ENCODE results near the gene CD5L. TPM values are rescaled to one million over a fixed set of nuclear protein-coding genes. Genes with fewer than 3 reads are reported as not detected.
A peak's percentile ranks its signal among the peaks of the same experiment; 100 is the strongest.

The CD5L gene
- total and polyA plus RNA-seq, 11 donors: 0.04 to 1.4 (median 0.54) TPM; not detected in 3

GRCh38 chr1:157842939-157843338 lies 1.3 kb upstream of the CD5L start:
- no peak for ATAC-seq
- H3K27ac ChIP-seq: peak overlapping the region in 1 of 12 donors; percentile 44
- peaks cover 0 to 7% (median 0%) of the 10 kb centered on the region in 9 donors for H3K27me3 ChIP-seq
- no peaks in the 10 kb centered on the region for H3K36me3 ChIP-seq
- 70 to 84% (median 78%) methylated on average over 1 of the region's 1 CpG for WGBS, 4 donors
- H3K4me1 ChIP-seq: peaks cover 0 to 23% (median 0%) of the 10 kb centered on the region in 12 donors
- TF ChIP-seq CTCF (IDR thresholded peaks at IDR 0.05): no peak
- TF ChIP-seq POLR2A (IDR thresholded peaks at IDR 0.05): no peak
- no peak for DNase-seq
- H3K9me3 ChIP-seq: no peaks in the 10 kb centered on the region
- H3K4me3 ChIP-seq: no peak overlapping the region
- intact Hi-C loops (cut with DNase I): no loop called here

GRCh38 chr1:157838966-157839365 lies 2.6 kb downstream of the CD5L start:
- no peak overlapping the region for H3K27ac ChIP-seq
- peaks cover 0 to 12% (median 0%) of the 10 kb centered on the region in 12 donors for H3K4me1 ChIP-seq
- no peak overlapping the region for H3K4me3 ChIP-seq
- intact Hi-C loops (cut with DNase I): no loop called here
- no peaks in the 10 kb centered on the region for H3K9me3 ChIP-seq
- no peak for TF ChIP-seq CTCF (IDR thresholded peaks at IDR 0.05)
- TF ChIP-seq POLR2A (IDR thresholded peaks at IDR 0.05): no peak
- DNase-seq (no peak), ATAC-seq (no peak)
- H3K27me3 ChIP-seq: peaks cover 0 to 7% (median 0%) of the 10 kb centered on the region in 9 donors
- no peaks in the 10 kb centered on the region for H3K36me3 ChIP-seq

GRCh38 chr1:157834430-157834829 lies 7.2 kb downstream of the CD5L start:
- intact Hi-C loops (cut with DNase I): no loop called here
- H3K27ac ChIP-seq: no peak overlapping the region
- no peak for DNase-seq
- WGBS, 4 donors: 72 to 77% (median 73%) methylated on average over 11 to 12 of the region's 12 CpGs
- ATAC-seq: no peak
- H3K9me3 ChIP-seq: no peaks in the 10 kb centered on the region
- no peaks in the 10 kb centered on the region for H3K36me3 ChIP-seq
- H3K4me3 ChIP-seq: no peak overlapping the region
- no peak for TF ChIP-seq POLR2A (IDR thresholded peaks at IDR 0.05)
- TF ChIP-seq CTCF (IDR thresholded peaks at IDR 0.05): no peak
- no peaks in the 10 kb centered on the region for H3K4me1 ChIP-seq
- H3K27me3 ChIP-seq: peaks cover 0 to 7% (median 0%) of the 10 kb centered on the region in 9 donors

- no peaks in the 10 kb centered on the region for H3K9me3 ChIP-seq
- ATAC-seq (no peak), DNase-seq (no peak)
- H3K36me3 ChIP-seq: no peaks in the 10 kb centered on the region
- TF ChIP-seq CTCF (IDR thresholded peaks at IDR 0.05): no peak
- TF ChIP-seq POLR2A (IDR thresholded peaks at IDR 0.05): no peak
- no peaks in the 10 kb centered on the region for H3K4me1 ChIP-seq
- no peak overlapping the region for H3K27ac ChIP-seq
- no peak overlapping the region for H3K4me3 ChIP-seq
- peaks cover 0 to 7% (median 0%) of the 10 kb centered on the region in 9 donors for H3K27me3 ChIP-seq
- WGBS, 4 donors: 75 to 81% (median 76%) methylated on average over 6 of the region's 6 CpGs
- intact Hi-C loops (cut with DNase I): no loop called here
Observed at GRCh38 chr1:157833145-157833544, 8.5 kb downstream of the CD5L start.

Measured in heart left ventricle (tissue), 16 donors.